HepG2 (cell line): ENCODE data around the gene ZCCHC3. TPM values are rescaled to one million over a fixed set of nuclear protein-coding genes. Genes with fewer than 3 reads are reported as not detected.

ENCODE experiments used
- CCAR2 ChIP-seq: fragments of 200-400 bp; formaldehyde crosslinking; optimal IDR thresholded peaks from 2 replicates; pipeline ENCODE3; 2018; ENCODE audit warnings: low read depth, mild to moderate bottlenecking, low read length, moderate library complexity
- ELF3 ChIP-seq: IDR thresholded peaks from 2 replicates; pipeline ENCODE4 v1.6.1; 2016; ENCODE audit warnings: missing genetic modification reagents, missing compliant biosample characterization
- MXI1 ChIP-seq: IDR thresholded peaks from 3 replicates; pipeline ENCODE4 v1.6.1; 2012; ENCODE audit warnings: low read depth, low read length, inconsistent platforms, borderline replicate concordance
- MYNN ChIP-seq: sonication (generic); formaldehyde crosslinking; IDR thresholded peaks from 2 replicates; pipeline ENCODE4 v1.4.0; 2020; ENCODE audit warnings: mild to moderate bottlenecking, low read depth, missing genetic modification reagents
- NFE2 ChIP-seq: sonication (generic); formaldehyde crosslinking; IDR thresholded peaks from 2 replicates; pipeline ENCODE4 v1.4.0; 2020; ENCODE audit warnings: missing genetic modification reagents
- REPIN1 ChIP-seq: sonication (generic); formaldehyde crosslinking; IDR thresholded peaks from 2 replicates; pipeline ENCODE4 v1.8.0; 2022; ENCODE audit warnings: missing genetic modification reagents, low read depth, mild to moderate bottlenecking, borderline replicate concordance
- SAP130 ChIP-seq: IDR thresholded peaks from 2 replicates; pipeline ENCODE4 v1.6.1; 2016; ENCODE audit warnings: low read depth
- SPEN ChIP-seq: sonication (generic); formaldehyde crosslinking; IDR thresholded peaks from 2 replicates; pipeline ENCODE4 v1.5.1; 2020; ENCODE audit warnings: low read depth, mild to moderate bottlenecking, missing genetic modification reagents
- THAP11 ChIP-seq: IDR thresholded peaks from 2 replicates; pipeline ENCODE4 v1.6.1; 2016; ENCODE audit warnings: missing biosample characterization, missing genetic modification reagents
- ZBTB20 ChIP-seq: sonication (generic); formaldehyde crosslinking; IDR thresholded peaks from 2 replicates; pipeline ENCODE4 v1.8.1; 2023; ENCODE audit warnings: missing genetic modification reagents, low read depth, mild to moderate bottlenecking, borderline replicate concordance
- ZBTB38 ChIP-seq: sonication (generic); formaldehyde crosslinking; IDR thresholded peaks from 2 replicates; pipeline ENCODE4 v1.5.1; 2020; ENCODE audit warnings: mild to moderate bottlenecking, missing genetic modification reagents
- ZMYM3 ChIP-seq: sonication (generic); formaldehyde crosslinking; IDR thresholded peaks from 2 replicates; pipeline ENCODE4 v1.5.1; 2020; ENCODE audit warnings: mild to moderate bottlenecking, missing genetic modification reagents
- ZNF234 ChIP-seq: sonication (generic); formaldehyde crosslinking; conservative IDR thresholded peaks from 2 replicates; pipeline ENCODE4 v1.5.1; 2020; ENCODE audit warnings: mild to moderate bottlenecking, missing genetic modification reagents
- ZNF24 ChIP-seq: fragments of 450-650 bp; IDR thresholded peaks from 2 replicates; pipeline ENCODE4 v1.6.1; 2017; ENCODE audit warnings: antibody characterized with exemption, mild to moderate bottlenecking
- ZNF326 ChIP-seq: sonication (generic); formaldehyde crosslinking; IDR thresholded peaks from 2 replicates; pipeline ENCODE4 v1.4.0; 2020; ENCODE audit warnings: missing genetic modification reagents, borderline replicate concordance
- polyA plus RNA-seq, 8 experiments: library from polyadenylated mRNA; depleted of rRNA in 3 of 8; stranded (reverse) in 7 of 8; unstranded in 1 of 8; fragments of >200 nt; fragmentation: Illumina TruSeq in 4 of 8; extraction: Trizol in 4 of 8; gene quantifications; 2 replicates each; pipeline versions ENCODE4 v1.2.1 to v1.2.3, GENCODE V29; 2011 to 2016; ENCODE audit warnings: low read depth in 4 of 8, missing spikeins in 1 of 8, mixed read lengths in 1 of 8; ENCODE audit not compliant: insufficient read depth in 1 of 8
- total RNA-seq, 5 experiments: library from RNA; depleted of rRNA; stranded (reverse); fragments of >200 nt; fragmentation: Illumina TruSeq; extraction: Trizol; gene quantifications; 2 replicates each; pipeline ENCODE4 v1.2.3, GENCODE V29; 2016; ENCODE audit warnings: low read depth in 1 of 5
- TF ChIP-seq, protein P1 (sequence below): sonication (generic); formaldehyde crosslinking; IDR thresholded peaks from 2 replicates; pipeline ENCODE4 v1.5.1; 2020; ENCODE audit warnings: mild to moderate bottlenecking, missing genetic modification reagents
- TF ChIP-seq, protein P2 (sequence below): sonication (generic); formaldehyde crosslinking; IDR thresholded peaks from 2 replicates; pipeline ENCODE4 v1.4.0; 2020; ENCODE audit warnings: mild to moderate bottlenecking, missing genetic modification reagents
- TF ChIP-seq, protein P3 (sequence below): sonication (generic); formaldehyde crosslinking; IDR thresholded peaks from 2 replicates; pipeline ENCODE4 v1.4.0; 2020; ENCODE audit warnings: missing genetic modification reagents, borderline replicate concordance
- TF ChIP-seq, protein P4 (sequence below): IDR thresholded peaks from 2 replicates; pipeline ENCODE4 v1.6.1; 2016; ENCODE audit warnings: low read depth

Gene ZCCHC3
- total and polyA plus RNA-seq, 2 of the 13 experiments (the other 11 are each of a cell fraction or from before 2014, with no cell fraction given), result 46.6 to 63.0 TPM

DNA sequence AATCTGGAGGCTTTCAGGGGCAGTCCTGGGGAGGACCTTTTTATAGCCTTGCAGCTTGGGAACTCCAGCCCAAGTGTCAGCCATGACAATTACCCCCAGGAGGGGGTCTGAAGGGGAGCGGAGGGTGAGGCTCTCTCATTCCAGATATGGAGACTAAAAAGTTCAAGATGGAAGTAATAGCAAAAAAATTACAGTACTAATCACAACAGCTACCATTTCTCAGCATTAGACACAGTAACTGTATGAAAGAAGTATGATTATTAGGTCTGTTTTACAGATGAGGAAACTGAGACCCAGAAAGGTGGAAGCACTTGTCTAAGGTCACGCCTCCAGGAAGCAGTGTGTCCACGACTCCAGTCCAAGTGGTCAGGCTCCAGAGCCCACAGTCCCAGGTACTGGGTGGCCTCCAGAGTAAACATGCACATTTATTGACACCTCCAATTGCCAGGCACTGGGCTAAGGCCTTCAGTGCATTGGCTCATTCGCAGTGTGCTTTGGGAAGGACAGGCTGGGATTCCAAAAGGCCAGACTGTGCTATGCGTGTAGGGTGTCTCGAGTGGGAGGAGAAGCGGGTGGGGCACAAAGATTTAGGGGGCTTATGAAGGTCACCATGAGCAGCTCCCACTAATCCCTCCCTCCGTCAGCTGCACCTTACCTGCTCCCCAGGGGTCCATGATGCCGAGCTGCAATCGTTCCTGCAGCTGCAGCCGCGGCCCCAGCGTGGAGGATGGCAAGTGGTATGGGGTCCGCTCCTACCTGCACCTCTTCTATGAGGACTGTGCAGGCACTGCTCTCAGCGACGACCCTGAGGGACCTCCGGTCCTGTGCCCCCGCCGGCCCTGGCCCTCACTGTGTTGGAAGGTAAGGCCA, 51.8 kb downstream of the ZCCHC3 start (continued):
- TF ChIP-seq ZBTB20 (CRISPR knock-in tag), result peak; percentile 51; the same call in 1 of the 2 replicates
- peak; percentile 96 for TF ChIP-seq ZMYM3 (CRISPR knock-in tag)
- peak; percentile 88 for TF ChIP-seq ZBTB38 (CRISPR knock-in tag)
- TF ChIP-seq SAP130 (CRISPR knock-in tag), result peak; percentile 80
- TF ChIP-seq ZNF234 (CRISPR knock-in tag), result no peak
- TF ChIP-seq ZNF24, result no peak
- TF ChIP-seq MXI1, result no peak
- TF ChIP-seq, protein P1, sequence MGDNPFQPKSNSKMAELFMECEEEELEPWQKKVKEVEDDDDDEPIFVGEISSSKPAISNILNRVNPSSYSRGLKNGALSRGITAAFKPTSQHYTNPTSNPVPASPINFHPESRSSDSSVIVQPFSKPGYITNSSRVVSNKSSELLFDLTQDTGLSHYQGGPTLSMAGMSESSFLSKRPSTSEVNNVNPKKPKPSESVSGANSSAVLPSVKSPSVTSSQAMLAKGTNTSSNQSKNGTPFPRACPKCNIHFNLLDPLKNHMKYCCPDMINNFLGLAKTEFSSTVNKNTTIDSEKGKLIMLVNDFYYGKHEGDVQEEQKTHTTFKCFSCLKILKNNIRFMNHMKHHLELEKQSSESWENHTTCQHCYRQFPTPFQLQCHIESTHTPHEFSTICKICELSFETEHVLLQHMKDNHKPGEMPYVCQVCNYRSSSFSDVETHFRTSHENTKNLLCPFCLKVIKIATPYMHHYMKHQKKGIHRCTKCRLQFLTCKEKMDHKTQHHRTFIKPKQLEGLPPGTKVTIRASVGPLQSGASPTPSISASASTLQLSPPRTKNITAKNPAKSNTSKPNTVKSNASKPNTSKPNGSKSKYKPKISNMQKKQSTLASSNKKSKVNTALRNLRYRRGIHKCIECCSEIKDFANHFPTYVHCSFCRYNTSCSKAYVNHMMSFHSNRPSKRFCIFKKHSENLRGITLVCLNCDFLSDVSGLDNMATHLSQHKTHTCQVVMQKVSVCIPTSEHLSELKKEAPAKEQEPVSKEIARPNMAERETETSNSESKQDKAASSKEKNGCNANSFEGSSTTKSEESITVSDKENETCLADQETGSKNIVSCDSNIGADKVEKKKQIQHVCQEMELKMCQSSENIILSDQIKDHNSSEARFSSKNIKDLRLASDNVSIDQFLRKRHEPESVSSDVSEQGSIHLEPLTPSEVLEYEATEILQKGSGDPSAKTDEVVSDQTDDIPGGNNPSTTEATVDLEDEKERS (CRISPR knock-in tag), result peak; percentile 58; the same call in 1 of the 2 replicates
- TF ChIP-seq, protein P2, sequence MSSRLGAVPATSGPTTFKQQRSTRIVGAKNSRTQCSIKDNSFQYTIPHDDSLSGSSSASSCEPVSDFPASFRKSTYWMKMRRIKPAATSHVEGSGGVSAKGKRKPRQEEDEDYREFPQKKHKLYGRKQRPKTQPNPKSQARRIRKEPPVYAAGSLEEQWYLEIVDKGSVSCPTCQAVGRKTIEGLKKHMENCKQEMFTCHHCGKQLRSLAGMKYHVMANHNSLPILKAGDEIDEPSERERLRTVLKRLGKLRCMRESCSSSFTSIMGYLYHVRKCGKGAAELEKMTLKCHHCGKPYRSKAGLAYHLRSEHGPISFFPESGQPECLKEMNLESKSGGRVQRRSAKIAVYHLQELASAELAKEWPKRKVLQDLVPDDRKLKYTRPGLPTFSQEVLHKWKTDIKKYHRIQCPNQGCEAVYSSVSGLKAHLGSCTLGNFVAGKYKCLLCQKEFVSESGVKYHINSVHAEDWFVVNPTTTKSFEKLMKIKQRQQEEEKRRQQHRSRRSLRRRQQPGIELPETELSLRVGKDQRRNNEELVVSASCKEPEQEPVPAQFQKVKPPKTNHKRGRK (CRISPR knock-in tag), result no peak
- peak; percentile 91 for TF ChIP-seq ELF3 (CRISPR knock-in tag)
- TF ChIP-seq, protein P3, sequence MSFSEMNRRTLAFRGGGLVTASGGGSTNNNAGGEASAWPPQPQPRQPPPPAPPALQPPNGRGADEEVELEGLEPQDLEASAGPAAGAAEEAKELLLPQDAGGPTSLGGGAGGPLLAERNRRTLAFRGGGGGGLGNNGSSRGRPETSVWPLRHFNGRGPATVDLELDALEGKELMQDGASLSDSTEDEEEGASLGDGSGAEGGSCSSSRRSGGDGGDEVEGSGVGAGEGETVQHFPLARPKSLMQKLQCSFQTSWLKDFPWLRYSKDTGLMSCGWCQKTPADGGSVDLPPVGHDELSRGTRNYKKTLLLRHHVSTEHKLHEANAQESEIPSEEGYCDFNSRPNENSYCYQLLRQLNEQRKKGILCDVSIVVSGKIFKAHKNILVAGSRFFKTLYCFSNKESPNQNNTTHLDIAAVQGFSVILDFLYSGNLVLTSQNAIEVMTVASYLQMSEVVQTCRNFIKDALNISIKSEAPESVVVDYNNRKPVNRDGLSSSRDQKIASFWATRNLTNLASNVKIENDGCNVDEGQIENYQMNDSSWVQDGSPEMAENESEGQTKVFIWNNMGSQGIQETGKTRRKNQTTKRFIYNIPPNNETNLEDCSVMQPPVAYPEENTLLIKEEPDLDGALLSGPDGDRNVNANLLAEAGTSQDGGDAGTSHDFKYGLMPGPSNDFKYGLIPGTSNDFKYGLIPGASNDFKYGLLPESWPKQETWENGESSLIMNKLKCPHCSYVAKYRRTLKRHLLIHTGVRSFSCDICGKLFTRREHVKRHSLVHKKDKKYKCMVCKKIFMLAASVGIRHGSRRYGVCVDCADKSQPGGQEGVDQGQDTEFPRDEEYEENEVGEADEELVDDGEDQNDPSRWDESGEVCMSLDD (CRISPR knock-in tag), result peak; percentile 44; the same call in 1 of the 2 replicates
- no peak for TF ChIP-seq MYNN (CRISPR knock-in tag)
- TF ChIP-seq THAP11 (CRISPR knock-in tag), result peak; percentile 74
- peak; percentile 68; the same call in 1 of the 2 replicates for TF ChIP-seq REPIN1 (CRISPR knock-in tag)
- TF ChIP-seq, protein P4, sequence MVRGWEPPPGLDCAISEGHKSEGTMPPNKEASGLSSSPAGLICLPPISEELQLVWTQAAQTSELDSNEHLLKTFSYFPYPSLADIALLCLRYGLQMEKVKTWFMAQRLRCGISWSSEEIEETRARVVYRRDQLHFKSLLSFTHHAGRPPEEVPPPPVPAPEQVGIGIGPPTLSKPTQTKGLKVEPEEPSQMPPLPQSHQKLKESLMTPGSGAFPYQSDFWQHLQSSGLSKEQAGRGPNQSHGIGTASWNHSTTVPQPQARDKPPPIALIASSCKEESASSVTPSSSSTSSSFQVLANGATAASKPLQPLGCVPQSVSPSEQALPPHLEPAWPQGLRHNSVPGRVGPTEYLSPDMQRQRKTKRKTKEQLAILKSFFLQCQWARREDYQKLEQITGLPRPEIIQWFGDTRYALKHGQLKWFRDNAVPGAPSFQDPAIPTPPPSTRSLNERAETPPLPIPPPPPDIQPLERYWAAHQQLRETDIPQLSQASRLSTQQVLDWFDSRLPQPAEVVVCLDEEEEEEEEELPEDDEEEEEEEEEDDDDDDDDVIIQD, result peak; percentile 84
- TF ChIP-seq CCAR2, result no peak
- 0 out of 2 replicates have a peak, but pooled peaks have one; percentile 34 for TF ChIP-seq ZNF326 (CRISPR knock-in tag)
- TF ChIP-seq NFE2 (CRISPR knock-in tag), result no peak
- TF ChIP-seq SPEN, result peak; percentile 59; the same call in 1 of the 2 replicates
